Uterus (tissue), 4 donors: ENCODE data around the gene THG1L. TPM values are rescaled to one million over a fixed set of nuclear protein-coding genes. Genes with fewer than 3 reads are reported as not detected.

Experiments used
- DNase-seq, 2 donors: peaks; one replicate each; pipeline ENCODE4 v3.0.0-alpha.2; 2019 to 2020
- H3K27ac ChIP-seq, 2 donors: fragments of 200-600 bp; sonication (generic); 1 replicate in 1 of 2; 2 replicates in 1 of 2; pipeline ENCODE4 v1.5.1; 2016 to 2018
- H3K27me3 ChIP-seq, 2 donors: fragments of 200-600 bp; sonication (generic); one replicate each; pipeline ENCODE4 v1.5.1; 2018 to 2019; ENCODE audit warnings: control low read depth in 1 of 2
- H3K36me3 ChIP-seq, 2 donors: fragments of 200-600 bp; sonication (generic); one replicate each; pipeline ENCODE4 v1.5.1; 2019; ENCODE audit warnings: control low read depth in 1 of 2
- H3K4me1 ChIP-seq, 2 donors: fragments of 200-600 bp; sonication (generic); one replicate each; pipeline ENCODE4 v1.5.1; 2018 to 2019; ENCODE audit warnings: control low read depth in 1 of 2
- H3K4me3 ChIP-seq, 2 donors: fragments of 200-600 bp; sonication (generic); 1 replicate in 1 of 2; 2 replicates in 1 of 2; pipeline ENCODE4 v1.5.1; 2018 to 2019; ENCODE audit warnings: mild to moderate bottlenecking in 1 of 2
- H3K9me3 ChIP-seq, 2 donors: fragments of 200-600 bp; sonication (generic); one replicate each; pipeline ENCODE4 v1.5.1; 2019; ENCODE audit warnings: control low read depth in 1 of 2
- CTCF ChIP-seq, 4 experiments: fragments of 200-600 bp in 2 of 4; fragments of 450-650 bp in 2 of 4; sonication (generic) in 2 of 4; IDR thresholded peaks; one replicate each; pipeline ENCODE4 v1.5.1; 2016 to 2019; ENCODE audit warnings: antibody characterized with exemption in 4 of 4, mild to moderate bottlenecking in 2 of 4, moderate library complexity in 1 of 4
- POLR2A ChIP-seq, 2 donors: fragments of 450-650 bp; IDR thresholded peaks; one replicate each; pipeline ENCODE4 v1.6.1; 2016; ENCODE audit warnings: antibody characterized with exemption in 2 of 2, mild to moderate bottlenecking in 1 of 2, moderate library complexity in 1 of 2
- intact Hi-C: fragments of 100-400 bp; cut with DNase I; formaldehyde crosslinking; loops from one replicate; pipeline ENCODE4 v1.15.1; 2023; ENCODE audit warnings: low total_unique reads
- small RNA-seq: library from RNA; depleted of rRNA; stranded (forward); fragments of <200 nt; gene quantifications from one replicate; pipeline ENCODE3, GENCODE V24; 2016
- total RNA-seq, 4 donors: library from RNA; depleted of rRNA in 3 of 4; stranded (reverse); fragments of >200 nt in 3 of 4; gene quantifications; one replicate each; pipeline versions ENCODE4 v1.1.0 to v1.2.4, GENCODE V29; 2014 to 2023
- donor health status: DM: yes; HTN: yes; CAD: no.

Gene THG1L
- total RNA-seq, 4 donors from 2014 or later: 6.5 to 29.2 (median 19.6) TPM

- no peaks in the 10 kb centered on the region for H3K9me3 ChIP-seq
- intact Hi-C loops: no loop called here
- TF ChIP-seq POLR2A (IDR thresholded peaks at IDR 0.05) (no peak), CTCF (IDR thresholded peaks at IDR 0.05) (no peak)
- no peak for DNase-seq
- H3K4me1 ChIP-seq: no peaks in the 10 kb centered on the region
- H3K27me3 ChIP-seq: no peaks in the 10 kb centered on the region
- H3K4me3 ChIP-seq: no peak overlapping the region
- H3K27ac ChIP-seq: no peak overlapping the region
- H3K36me3 ChIP-seq: no peaks in the 10 kb centered on the region
Measured at GRCh38 chr5:157778121-157778805, 47.0 kb downstream of the THG1L start.

- H3K27me3 ChIP-seq: no peaks in the 10 kb centered on the region
Measured at GRCh38 chr5:157779221-157779620, 48.0 kb downstream of the THG1L start.

DNA sequence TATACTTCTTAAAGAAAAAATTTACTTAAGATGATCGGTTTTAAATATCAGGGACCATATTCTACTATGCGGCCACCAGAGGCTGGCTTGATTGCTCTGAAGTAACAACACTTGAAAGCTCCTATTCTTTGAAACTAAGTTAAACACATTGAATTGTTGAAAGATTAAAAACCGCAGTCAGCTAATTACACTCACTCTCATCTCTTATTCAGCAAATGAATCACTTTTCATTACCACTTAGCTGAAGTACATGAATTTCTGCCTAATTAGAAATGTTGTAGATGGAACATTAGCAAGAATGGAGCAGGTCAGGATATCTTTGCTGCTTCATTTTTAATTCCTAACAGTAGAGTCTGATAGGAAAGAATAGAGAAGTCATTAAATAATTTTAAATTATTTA, 54.6 kb downstream of the THG1L start:
- no peaks in the 10 kb centered on the region for H3K27me3 ChIP-seq
- H3K4me1 ChIP-seq: no peaks in the 10 kb centered on the region
- intact Hi-C loops: no loop called here
- H3K27ac ChIP-seq: no peak overlapping the region
- DNase-seq: no peak
- no peaks in the 10 kb centered on the region for H3K36me3 ChIP-seq
- no peak overlapping the region for H3K4me3 ChIP-seq
- H3K9me3 ChIP-seq: no peaks in the 10 kb centered on the region
- TF ChIP-seq POLR2A (IDR thresholded peaks at IDR 0.05) (no peak), CTCF (IDR thresholded peaks at IDR 0.05) (no peak)

More at GRCh38 chr5:157779221-157779620, 48.0 kb downstream of the THG1L start:
- Histone ChIP-seq H3K9me3 (no peaks in the 10 kb centered on the region), H3K4me1 (no peaks in the 10 kb centered on the region), H3K36me3 (no peaks in the 10 kb centered on the region), H3K4me3 (no peak overlapping the region), H3K27ac (no peak overlapping the region)
- DNase-seq: no peak
- intact Hi-C loops: no loop called here
- TF ChIP-seq CTCF (IDR thresholded peaks at IDR 0.05): no peak
- no peak for TF ChIP-seq POLR2A (IDR thresholded peaks at IDR 0.05)

Small RNA genes lying within 50 kb of the gene (small RNA-seq; reads per million reads assigned to genes)
- not detected for gene AC026407.1

Other genes starting within 250 kb of the THG1L start
- gene ADAM19, start 155.6 kb upstream of the THG1L start, total RNA-seq: 10 to 100 TPM in 3 of 4 donors, 1 to 10 TPM in 1; 2.4 to 25.6 (median 15.3) TPM
- gene SOX30, start 79.0 kb upstream of the THG1L start, total RNA-seq: not detected
- not detected for gene C5orf52, start 59.9 kb upstream of the THG1L start, total RNA-seq
- 10 to 100 TPM in 1 of 4 donors, 1 to 10 TPM in 3; 2.8 to 14.3 (median 8.7) TPM for gene LSM11, start 12.3 kb downstream of the THG1L start, total RNA-seq
- gene CLINT1, start 127.7 kb downstream of the THG1L start, total RNA-seq: 10 to 100 TPM; 36.6 to 96.0 (median 55.3) TPM